Gastrocnemius medialis (tissue), 4 donors: ENCODE results near the gene POTEE. TPM values are rescaled to one million over a fixed set of nuclear protein-coding genes. Genes with fewer than 3 reads are reported as not detected.
"Not testable (repeated sequence)": the region's sequence is repeated elsewhere in the genome, so short reads cannot be mapped to it uniquely, and the experiment has no call there.

Experiments used
- ATAC-seq, 2 donors: fragments of 150-250 bp; one replicate each; pipeline ENCODE4 v1.9.1; 2016
- DNase-seq, 2 donors: peaks; one replicate each; pipeline ENCODE4 v3.0.0-alpha.2; 2019
- H3K27ac ChIP-seq, 4 donors: fragments of 200-600 bp; sonication (generic); 1 replicate in 1 of 4; 2 replicates in 3 of 4; pipeline ENCODE4 v1.5.1; 2016 to 2018; ENCODE audit warnings: mild to moderate bottlenecking in 2 of 4, moderate library complexity in 1 of 4
- H3K27me3 ChIP-seq, 3 donors: fragments of 200-600 bp; sonication (generic) in 2 of 3; 1 replicate in 1 of 3; 2 replicates in 2 of 3; pipeline versions ENCODE4 v1.5.1 to v1.6.0; 2016 to 2019; ENCODE audit warnings: mild to moderate bottlenecking in 1 of 3, moderate library complexity in 1 of 3
- H3K36me3 ChIP-seq, 2 donors: fragments of 200-600 bp; sonication (generic) in 1 of 2; one replicate each; pipeline ENCODE4 v1.5.1; 2017 to 2018
- H3K4me1 ChIP-seq, 2 donors: fragments of 200-600 bp; sonication (generic) in 1 of 2; one replicate each; pipeline ENCODE4 v1.5.1; 2016 to 2017; ENCODE audit warnings: mild to moderate bottlenecking in 2 of 2
- H3K4me3 ChIP-seq, 4 donors: fragments of 200-600 bp; sonication (generic) in 3 of 4; 1 replicate in 1 of 4; 2 replicates in 3 of 4; pipeline ENCODE4 v1.5.1; 2016 to 2019; ENCODE audit warnings: mild to moderate bottlenecking in 2 of 4
- H3K9me3 ChIP-seq, 3 donors: fragments of 200-600 bp; sonication (generic) in 2 of 3; 1 replicate in 1 of 3; 2 replicates in 2 of 3; pipeline ENCODE4 v1.5.1; 2016 to 2019
- CTCF ChIP-seq, 5 experiments: fragments of 450-650 bp in 3 of 5; fragments of 200-600 bp in 2 of 5; sonication (generic) in 2 of 5; IDR thresholded peaks in 4 of 5; conservative IDR thresholded peaks in 1 of 5; 1 replicate in 4 of 5; 2 replicates in 1 of 5; pipeline ENCODE4 v1.5.1; 2016 to 2019; ENCODE audit warnings: antibody characterized with exemption in 5 of 5, mild to moderate bottlenecking in 3 of 5, moderate library complexity in 3 of 5
- POLR2A ChIP-seq, 2 donors: fragments of 450-650 bp; IDR thresholded peaks; one replicate each; pipeline ENCODE4 v1.6.1; 2017; ENCODE audit warnings: antibody characterized with exemption in 2 of 2, mild to moderate bottlenecking in 2 of 2, moderate library complexity in 2 of 2
- in situ Hi-C, 4 donors: fragments of 200-750 bp; cut with MboI; loops; one replicate each; pipeline versions ENCODE4 v1.15.0 to v1.8.0; 2017; ENCODE audit warnings: low sequenced_read_pairs in 4 of 4
- intact Hi-C: fragments of 100-400 bp; cut with DNase I; formaldehyde crosslinking; loops from one replicate; pipeline ENCODE4 v1.15.1; 2023; ENCODE audit warnings: low total_unique reads
- total RNA-seq, 4 donors: library from RNA; depleted of rRNA; stranded (reverse); fragments of >200 nt; gene quantifications; one replicate each; pipeline versions ENCODE4 v1.1.0 to v1.2.3, GENCODE V29; 2016

The POTEE gene
- total RNA-seq, 4 donors from 2014 or later: not detected

GRCh38 chr2:131201098-131201497 is 8.2 kb upstream of the POTEE start:
- in situ Hi-C loops (no loop called here), intact Hi-C loops (no loop called here)
- Histone ChIP-seq H3K4me1 (no peaks in the 10 kb centered on the region), H3K27me3 (no peaks in the 10 kb centered on the region), H3K9me3 (no peaks in the 10 kb centered on the region), H3K36me3 (no peaks in the 10 kb centered on the region), H3K27ac (no peak overlapping the region), H3K4me3 (no peak overlapping the region)
- DNase-seq (no peak), ATAC-seq (no peak)
- TF ChIP-seq POLR2A (IDR thresholded peaks at IDR 0.05): no peak
- TF ChIP-seq CTCF (IDR thresholded peaks at IDR 0.05 in 4 of 5, conservative IDR thresholded peaks at IDR 0.05 in 1 of 5): no peak

DNA sequence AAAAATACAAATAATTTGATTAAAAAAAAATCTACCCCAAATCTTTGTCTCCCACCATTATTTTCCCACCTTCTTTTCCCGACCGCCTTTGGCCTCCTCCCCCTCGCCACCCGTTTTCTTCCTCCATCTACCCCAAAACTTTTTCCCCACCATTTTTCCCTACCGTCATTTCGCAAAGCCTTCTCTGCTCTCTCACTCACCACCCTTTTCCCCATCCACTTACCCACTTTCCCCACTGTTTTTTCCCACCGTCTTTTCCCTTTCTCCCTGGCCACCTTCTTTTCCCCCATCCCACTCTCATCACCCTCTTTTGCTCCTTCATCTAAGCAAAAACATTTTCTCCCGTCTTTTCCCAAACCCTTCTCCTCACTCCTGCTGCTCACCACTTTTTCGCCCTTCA is 1.5 kb upstream of the POTEE start:
- H3K27ac ChIP-seq, H3K4me3 ChIP-seq, intact Hi-C loops, DNase-seq, ATAC-seq, in situ Hi-C loops, H3K9me3 ChIP-seq, H3K4me1 ChIP-seq, H3K27me3 ChIP-seq, H3K36me3 ChIP-seq: not testable (repeated sequence)

DNA sequence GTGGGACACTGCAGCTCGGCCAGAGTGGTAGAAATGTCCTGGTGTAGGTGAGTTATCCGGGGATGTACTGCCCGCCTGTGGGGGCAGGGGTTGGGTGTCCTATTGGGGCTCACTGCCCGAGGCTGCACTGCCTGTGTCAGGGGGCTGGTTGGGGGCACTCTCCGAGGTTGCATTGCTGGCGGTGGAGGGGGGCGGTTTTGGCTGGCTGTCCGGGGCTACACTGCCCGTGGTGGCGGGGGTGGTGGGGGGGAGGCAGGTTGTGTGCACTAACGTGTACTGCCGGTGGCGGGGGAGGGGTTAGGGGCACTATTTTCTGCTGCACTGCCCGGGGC is 403 bp downstream of the POTEE start:
- H3K27me3 ChIP-seq, in situ Hi-C loops, H3K4me1 ChIP-seq, H3K27ac ChIP-seq, intact Hi-C loops, DNase-seq, H3K4me3 ChIP-seq, ATAC-seq, H3K36me3 ChIP-seq, H3K9me3 ChIP-seq: not testable (repeated sequence)

GRCh38 chr2:131210434-131211211 is 1.3 kb downstream of the POTEE start:
- ATAC-seq, intact Hi-C loops, in situ Hi-C loops: not testable (repeated sequence)

GRCh38 chr2:131217238-131217986 is 8.1 kb downstream of the POTEE start:
- ATAC-seq, DNase-seq, H3K27me3 ChIP-seq, H3K27ac ChIP-seq, in situ Hi-C loops, intact Hi-C loops, H3K9me3 ChIP-seq, H3K36me3 ChIP-seq, H3K4me3 ChIP-seq, H3K4me1 ChIP-seq: not testable (repeated sequence)

More at GRCh38 chr2:131210434-131211211, 1.3 kb downstream of the POTEE start:
- not testable (repeated sequence) for H3K9me3 ChIP-seq, H3K4me3 ChIP-seq, H3K4me1 ChIP-seq, H3K27me3 ChIP-seq, DNase-seq, H3K36me3 ChIP-seq, H3K27ac ChIP-seq

GRCh38 chr2:131235543-131236449 is 26.5 kb downstream of the POTEE start:
- intact Hi-C loops, H3K4me3 ChIP-seq, ATAC-seq, H3K4me1 ChIP-seq, H3K27me3 ChIP-seq, H3K27ac ChIP-seq, DNase-seq, H3K9me3 ChIP-seq, H3K36me3 ChIP-seq, in situ Hi-C loops: not testable (repeated sequence)

Other genes starting within 250 kb of the POTEE start
- gene FAM168B, start 116.1 kb upstream of the POTEE start, total RNA-seq: 100 to 1,000 TPM; 147 to 172 (median 157) TPM
- gene PLEKHB2, start 104.2 kb upstream of the POTEE start, total RNA-seq: 100 to 1,000 TPM in 1 of 4 donors, 10 to 100 TPM in 3; 24.0 to 105 (median 68.3) TPM
- gene RAB6D, start 154.6 kb downstream of the POTEE start, total RNA-seq: not detected